ENCODE results near the gene SPRYD4. TPM values are rescaled to one million over a fixed set of nuclear protein-coding genes. Genes with fewer than 3 reads are reported as not detected.
A peak's percentile ranks its signal among the peaks of the same experiment; 100 is the strongest.

SPRYD4 gene
- total RNA-seq, 1 donor from 2014 or later = 6.0 TPM

GRCh38 chr12:56450241-56450640 lies 18.1 kb upstream of the SPRYD4 start:
- peak overlapping the region; percentile 99 for H3K27ac Mint-ChIP-seq
- TF ChIP-seq, protein P1, sequence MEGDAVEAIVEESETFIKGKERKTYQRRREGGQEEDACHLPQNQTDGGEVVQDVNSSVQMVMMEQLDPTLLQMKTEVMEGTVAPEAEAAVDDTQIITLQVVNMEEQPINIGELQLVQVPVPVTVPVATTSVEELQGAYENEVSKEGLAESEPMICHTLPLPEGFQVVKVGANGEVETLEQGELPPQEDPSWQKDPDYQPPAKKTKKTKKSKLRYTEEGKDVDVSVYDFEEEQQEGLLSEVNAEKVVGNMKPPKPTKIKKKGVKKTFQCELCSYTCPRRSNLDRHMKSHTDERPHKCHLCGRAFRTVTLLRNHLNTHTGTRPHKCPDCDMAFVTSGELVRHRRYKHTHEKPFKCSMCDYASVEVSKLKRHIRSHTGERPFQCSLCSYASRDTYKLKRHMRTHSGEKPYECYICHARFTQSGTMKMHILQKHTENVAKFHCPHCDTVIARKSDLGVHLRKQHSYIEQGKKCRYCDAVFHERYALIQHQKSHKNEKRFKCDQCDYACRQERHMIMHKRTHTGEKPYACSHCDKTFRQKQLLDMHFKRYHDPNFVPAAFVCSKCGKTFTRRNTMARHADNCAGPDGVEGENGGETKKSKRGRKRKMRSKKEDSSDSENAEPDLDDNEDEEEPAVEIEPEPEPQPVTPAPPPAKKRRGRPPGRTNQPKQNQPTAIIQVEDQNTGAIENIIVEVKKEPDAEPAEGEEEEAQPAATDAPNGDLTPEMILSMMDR (IDR thresholded peaks at IDR 0.05; ENCODE audit: unreplicated experiment) = no peak
- peaks cover 2% of the 10 kb centered on the region for H3K36me3 Mint-ChIP-seq

DNA sequence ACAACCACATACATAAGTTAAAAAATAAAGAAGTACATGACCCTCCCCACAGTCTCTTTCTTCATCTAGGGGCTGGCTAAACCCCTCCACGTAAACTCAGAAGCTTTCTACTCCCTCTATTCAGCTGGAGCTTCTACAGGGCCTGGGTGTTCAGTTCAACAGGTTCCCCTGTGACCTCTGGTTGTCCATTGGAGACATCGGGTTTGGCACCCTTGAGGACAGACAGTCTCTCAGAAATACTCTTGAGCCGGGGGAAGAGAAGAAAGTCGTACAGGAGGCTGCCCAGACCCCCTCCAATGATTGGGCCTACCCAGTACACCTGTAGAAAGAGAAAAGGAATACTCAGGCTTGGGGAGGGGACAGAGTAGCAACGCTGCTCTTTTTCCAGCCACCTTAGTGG lies 17.2 kb upstream of the SPRYD4 start:
- Mint-ChIP-seq H3K4me1 (peaks cover 12% of the 10 kb centered on the region), H3K4me3 (no peak overlapping the region), H3K36me3 (no peaks in the 10 kb centered on the region), H3K27me3 (ENCODE audit: low read depth) (peaks cover 7% of the 10 kb centered on the region), H3K9me3 (no peaks in the 10 kb centered on the region), H3K27ac (no peak overlapping the region)
- TF ChIP-seq, protein P1 (IDR thresholded peaks at IDR 0.05; ENCODE audit: unreplicated experiment) = no peak
- DNase-seq (ENCODE audit: low spot score in 2 of 2, unreplicated experiment in 2 of 2) = no peak

More at GRCh38 chr12:56450241-56450640, 18.1 kb upstream of the SPRYD4 start:
- DNase-seq (ENCODE audit: low spot score in 2 of 2, unreplicated experiment in 2 of 2) = no peak
- no peaks in the 10 kb centered on the region for H3K9me3 Mint-ChIP-seq
- H3K4me1 Mint-ChIP-seq = peaks cover 12% of the 10 kb centered on the region
- peaks cover 7% of the 10 kb centered on the region for H3K27me3 Mint-ChIP-seq (ENCODE audit: low read depth)
- peak overlapping the region; percentile 88 for H3K4me3 Mint-ChIP-seq

DNA sequence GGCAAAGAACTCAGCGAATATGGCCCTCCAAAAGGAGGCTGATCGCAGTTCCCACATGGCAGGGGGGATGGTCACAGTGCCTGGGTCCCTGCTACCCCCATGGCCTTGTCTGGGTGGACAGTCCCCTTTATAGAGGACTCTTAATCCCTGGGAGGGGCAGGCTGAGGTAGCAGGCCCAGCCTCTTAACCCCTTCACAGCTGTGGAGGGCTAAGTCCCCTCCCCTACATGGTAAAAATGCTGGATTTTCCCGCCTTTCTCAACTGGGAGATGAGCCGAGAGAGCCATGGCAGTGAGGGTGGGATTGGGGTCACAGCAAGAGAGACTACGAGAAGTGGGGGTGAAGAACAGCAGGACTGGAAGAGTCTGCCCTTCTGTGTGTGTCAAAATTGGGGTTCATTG lies 13.8 kb upstream of the SPRYD4 start, which contains the start of gene MIP:
Gene MIP (minus strand): TSS at position 101 of the 400 bp plus-strand sequence. CDS start 44 bp downstream, at position 57.
- Mint-ChIP-seq H3K36me3 (no peaks in the 10 kb centered on the region), H3K27ac (no peak within 1 kb of the TSS), H3K4me3 (no peak within 1 kb of the TSS), H3K9me3 (no peaks in the 10 kb centered on the region), H3K4me1 (peaks cover 5% of the 10 kb centered on the region), H3K27me3 (ENCODE audit: low read depth) (peaks cover 7% of the 10 kb centered on the region)
- no peak for DNase-seq (ENCODE audit: low spot score in 2 of 2, unreplicated experiment in 2 of 2)
- TF ChIP-seq, protein P1 (IDR thresholded peaks at IDR 0.05; ENCODE audit: unreplicated experiment) = no peak

DNA sequence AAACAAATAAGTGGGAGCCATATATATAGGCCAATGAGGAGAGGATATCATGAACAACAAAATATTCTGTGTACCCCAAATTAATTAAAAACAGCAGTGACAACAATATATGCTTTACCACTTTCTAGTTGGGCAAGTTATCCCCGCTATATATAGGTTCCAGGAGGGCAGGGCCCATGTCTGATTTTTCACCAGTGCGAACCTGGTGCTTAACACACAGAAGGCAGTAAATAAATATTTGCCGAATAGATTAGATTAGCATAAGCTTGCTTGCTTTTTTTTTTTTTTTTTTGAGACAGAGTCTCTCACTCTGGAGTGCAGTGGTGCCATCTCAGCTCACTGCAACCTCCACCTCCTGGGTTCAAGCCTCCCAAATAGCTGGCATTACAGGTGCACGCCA lies 10.6 kb upstream of the SPRYD4 start:
- H3K27me3 Mint-ChIP-seq (ENCODE audit: low read depth) = peaks cover 7% of the 10 kb centered on the region
- H3K4me1 Mint-ChIP-seq = no peaks in the 10 kb centered on the region
- no peak overlapping the region for H3K4me3 Mint-ChIP-seq
- DNase-seq (ENCODE audit: low spot score in 2 of 2, unreplicated experiment in 2 of 2) = no peak
- TF ChIP-seq, protein P1 (IDR thresholded peaks at IDR 0.05; ENCODE audit: unreplicated experiment) = no peak
- H3K9me3 Mint-ChIP-seq = no peaks in the 10 kb centered on the region
- H3K27ac Mint-ChIP-seq = no peak overlapping the region
- H3K36me3 Mint-ChIP-seq = no peaks in the 10 kb centered on the region

- H3K9me3 Mint-ChIP-seq = no peaks in the 10 kb centered on the region
- no peak for DNase-seq (ENCODE audit: low spot score in 2 of 2, unreplicated experiment in 2 of 2)
- H3K4me1 Mint-ChIP-seq = no peaks in the 10 kb centered on the region
- H3K27ac Mint-ChIP-seq = no peak overlapping the region
- no peaks in the 10 kb centered on the region for H3K27me3 Mint-ChIP-seq (ENCODE audit: low read depth)
- no peak overlapping the region for H3K4me3 Mint-ChIP-seq
- TF ChIP-seq, protein P1 (IDR thresholded peaks at IDR 0.05; ENCODE audit: unreplicated experiment) = no peak
- H3K36me3 Mint-ChIP-seq = no peaks in the 10 kb centered on the region
Measured at GRCh38 chr12:56461235-56462159, 6.9 kb upstream of the SPRYD4 start.

All from mesothelial cell of epicardium (in vitro differentiated cells).